GM18868 (cell line): ENCODE measurements around the gene ENOX1.

Experiments used
- ATAC-seq: cut with Tn5 transposase; IDR thresholded peaks from one replicate; pipeline ENCODE4 v1.9.1; 2021; ENCODE audit warnings: mild to moderate bottlenecking, moderate library complexity; ENCODE audit not compliant: unreplicated experiment

ENOX1 gene

GRCh38 chr13:43297967-43298678 lies 488.6 kb downstream of the ENOX1 start:
- no peak for ATAC-seq

- no peak for ATAC-seq
These were observed 490.8 kb downstream of the ENOX1 start for GRCh38 chr13:43295825-43296564.

GRCh38 chr13:43295321-43295720 lies 491.5 kb downstream of the ENOX1 start:
- no peak for ATAC-seq

- no peak for ATAC-seq
These were observed 492.4 kb downstream of the ENOX1 start for GRCh38 chr13:43294412-43294811.

- ATAC-seq = no peak
These were observed 492.8 kb downstream of the ENOX1 start for GRCh38 chr13:43293986-43294385.

- no peak for ATAC-seq
These were observed 493.2 kb downstream of the ENOX1 start for GRCh38 chr13:43293561-43293960.

GRCh38 chr13:43293008-43293407 lies 493.8 kb downstream of the ENOX1 start:
- ATAC-seq = no peak

GRCh38 chr13:43291287-43292060 lies 495.3 kb downstream of the ENOX1 start:
- no peak for ATAC-seq

- ATAC-seq = no peak
These were observed 497.1 kb downstream of the ENOX1 start for GRCh38 chr13:43289470-43290255.

- ATAC-seq = no peak
These were observed 500.0 kb downstream of the ENOX1 start for GRCh38 chr13:43286751-43287150.

- no peak for ATAC-seq
These were observed 500.7 kb downstream of the ENOX1 start for GRCh38 chr13:43285933-43286597.

- ATAC-seq = no peak
These were observed 502.6 kb downstream of the ENOX1 start for GRCh38 chr13:43284162-43284561.

- no peak for ATAC-seq
These were observed 507.1 kb downstream of the ENOX1 start for GRCh38 chr13:43279696-43280095.

- ATAC-seq = no peak
These were observed 508.6 kb downstream of the ENOX1 start for GRCh38 chr13:43278127-43278526.

- no peak for ATAC-seq
These were observed 509.6 kb downstream of the ENOX1 start for GRCh38 chr13:43277142-43277541.

- ATAC-seq = no peak
These were observed 511.9 kb downstream of the ENOX1 start for GRCh38 chr13:43274881-43275280.

- no peak for ATAC-seq
These were observed 513.4 kb downstream of the ENOX1 start for GRCh38 chr13:43273362-43273761.

GRCh38 chr13:43272851-43273250 lies 513.9 kb downstream of the ENOX1 start:
- ATAC-seq = no peak

GRCh38 chr13:43271152-43271551 lies 515.6 kb downstream of the ENOX1 start:
- no peak for ATAC-seq

- ATAC-seq = no peak
These were observed 516.5 kb downstream of the ENOX1 start for GRCh38 chr13:43270130-43270830.
